Lower leg skin (tissue), 3 donors: Measurements from ENCODE around the gene RALGAPA2.

Source experiments
- POLR2A ChIP-seq, 2 donors: fragments of 450-650 bp; IDR thresholded peaks; one replicate each; pipeline ENCODE4 v1.6.1; 2016 to 2017; ENCODE audit warnings: antibody characterized with exemption in 2 of 2, mild to moderate bottlenecking in 1 of 2, moderate library complexity in 1 of 2
- TF ChIP-seq, protein P1 (sequence below), 3 donors: fragments of 450-650 bp; IDR thresholded peaks; one replicate each; pipeline ENCODE4 v1.5.1; 2016; ENCODE audit warnings: antibody characterized with exemption in 3 of 3, mild to moderate bottlenecking in 3 of 3, moderate library complexity in 2 of 3

DNA sequence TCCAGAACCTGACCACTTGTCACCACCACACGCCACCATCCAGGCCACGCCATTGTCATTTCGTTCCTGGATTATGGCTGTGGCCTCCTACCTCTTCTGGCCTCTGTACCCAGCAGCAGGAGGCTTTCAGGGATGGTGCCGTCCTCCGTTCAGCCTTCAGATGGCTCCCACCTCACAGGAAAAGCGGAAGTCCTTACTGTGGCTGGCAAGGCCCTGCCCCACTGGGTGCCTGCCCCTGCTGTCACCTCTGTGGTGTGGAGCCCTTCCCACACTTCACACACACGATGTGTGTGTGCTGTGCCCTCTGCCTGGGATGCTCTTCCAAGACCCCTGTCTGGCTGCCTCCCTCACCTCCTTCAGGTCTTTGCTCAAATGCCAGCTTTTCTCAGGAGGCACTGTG, 275.1 kb downstream of the RALGAPA2 start:
- TF ChIP-seq, protein P1, sequence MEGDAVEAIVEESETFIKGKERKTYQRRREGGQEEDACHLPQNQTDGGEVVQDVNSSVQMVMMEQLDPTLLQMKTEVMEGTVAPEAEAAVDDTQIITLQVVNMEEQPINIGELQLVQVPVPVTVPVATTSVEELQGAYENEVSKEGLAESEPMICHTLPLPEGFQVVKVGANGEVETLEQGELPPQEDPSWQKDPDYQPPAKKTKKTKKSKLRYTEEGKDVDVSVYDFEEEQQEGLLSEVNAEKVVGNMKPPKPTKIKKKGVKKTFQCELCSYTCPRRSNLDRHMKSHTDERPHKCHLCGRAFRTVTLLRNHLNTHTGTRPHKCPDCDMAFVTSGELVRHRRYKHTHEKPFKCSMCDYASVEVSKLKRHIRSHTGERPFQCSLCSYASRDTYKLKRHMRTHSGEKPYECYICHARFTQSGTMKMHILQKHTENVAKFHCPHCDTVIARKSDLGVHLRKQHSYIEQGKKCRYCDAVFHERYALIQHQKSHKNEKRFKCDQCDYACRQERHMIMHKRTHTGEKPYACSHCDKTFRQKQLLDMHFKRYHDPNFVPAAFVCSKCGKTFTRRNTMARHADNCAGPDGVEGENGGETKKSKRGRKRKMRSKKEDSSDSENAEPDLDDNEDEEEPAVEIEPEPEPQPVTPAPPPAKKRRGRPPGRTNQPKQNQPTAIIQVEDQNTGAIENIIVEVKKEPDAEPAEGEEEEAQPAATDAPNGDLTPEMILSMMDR (IDR thresholded peaks at IDR 0.05), result no peak
- no peak for TF ChIP-seq POLR2A (IDR thresholded peaks at IDR 0.05)
